GM21360 (cell line): ENCODE results near the gene COG7.
"Not testable (repeated sequence)": the region's sequence is repeated elsewhere in the genome, so short reads cannot be mapped to it uniquely, and the experiment has no call there.

Experiments
- ATAC-seq: cut with Tn5 transposase; IDR thresholded peaks from one replicate; pipeline ENCODE4 v1.9.1; 2021; ENCODE audit warnings: mild to moderate bottlenecking, moderate library complexity; ENCODE audit not compliant: unreplicated experiment

Gene COG7

DNA sequence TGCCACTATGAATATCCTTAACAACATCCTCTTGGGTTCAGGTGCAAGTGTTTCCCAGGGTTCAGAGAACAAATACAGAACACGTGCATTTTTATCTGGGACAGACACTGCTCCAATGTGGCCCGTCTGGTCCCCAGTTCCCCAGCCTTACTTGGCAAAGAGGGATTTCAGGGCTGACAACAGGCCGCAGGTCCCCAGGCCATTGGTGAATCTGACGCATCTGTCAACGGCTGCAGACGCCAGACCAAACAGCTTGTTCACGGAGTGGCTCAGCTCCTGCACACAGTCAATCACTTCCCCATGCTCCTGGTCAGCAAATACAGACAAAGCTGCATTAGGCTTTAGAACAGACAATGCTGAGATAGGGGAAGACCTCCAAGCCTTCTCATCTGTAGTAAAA lies 36.2 kb downstream of the COG7 start:
- ATAC-seq = no peak

DNA sequence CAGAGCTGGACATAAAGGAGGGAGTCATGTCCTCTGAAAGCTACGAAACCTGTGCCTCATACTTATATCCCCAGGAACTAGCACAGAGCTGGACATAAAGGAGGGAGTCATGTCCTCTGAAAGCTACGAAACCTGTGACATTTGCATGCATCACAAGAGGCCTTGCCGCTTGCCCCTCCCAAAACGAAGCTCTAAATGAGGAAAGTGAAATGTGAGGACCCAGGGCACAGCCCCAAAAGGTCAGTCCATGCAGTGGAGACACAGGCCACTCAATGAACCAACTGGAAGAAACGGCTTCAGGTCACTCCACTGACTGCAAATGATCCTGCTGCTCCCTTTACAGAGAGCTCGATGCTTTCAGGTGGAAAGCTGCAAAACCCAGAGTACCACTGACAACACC lies 38.3 kb downstream of the COG7 start:
- no peak for ATAC-seq

DNA sequence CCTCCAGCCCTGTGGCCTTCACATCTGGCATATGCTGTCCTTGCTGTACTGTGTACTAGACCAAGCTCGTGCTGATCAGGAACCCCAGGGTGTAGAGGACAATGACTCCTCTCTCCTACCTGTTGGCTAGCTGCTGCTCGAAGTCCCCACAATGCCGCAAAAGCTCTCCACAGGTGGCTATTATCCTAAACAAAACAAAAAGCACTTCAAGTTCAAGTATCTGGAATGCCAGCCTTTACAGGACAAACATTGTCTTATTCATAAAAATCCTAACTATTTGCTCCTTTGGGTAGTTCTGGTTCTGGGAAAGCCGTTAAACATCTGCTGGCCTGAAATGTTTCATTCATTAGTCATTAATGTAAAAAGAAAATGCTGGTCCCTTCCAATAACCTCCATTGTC lies 42.8 kb downstream of the COG7 start:
- ATAC-seq = no peak

DNA sequence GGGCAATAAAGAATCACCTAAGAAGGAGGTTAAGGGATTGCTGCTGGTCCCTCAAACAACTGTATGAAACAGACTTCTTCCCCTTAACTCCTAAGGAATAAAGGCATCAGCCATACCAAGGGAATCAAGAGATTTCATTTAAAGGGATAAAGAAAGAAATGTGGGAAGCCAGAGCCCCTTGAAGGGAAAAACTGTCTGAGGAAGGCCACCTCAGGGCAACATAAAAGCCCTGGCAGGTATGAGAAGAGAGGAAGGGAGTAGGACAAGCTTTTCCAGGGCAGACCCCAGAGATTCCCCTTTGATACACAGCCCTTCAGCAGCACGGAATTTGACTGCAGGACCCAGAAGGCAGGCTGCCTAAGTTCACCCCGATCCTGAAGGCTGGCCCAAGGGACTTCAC lies 43.5 kb downstream of the COG7 start:
- ATAC-seq = no peak

DNA sequence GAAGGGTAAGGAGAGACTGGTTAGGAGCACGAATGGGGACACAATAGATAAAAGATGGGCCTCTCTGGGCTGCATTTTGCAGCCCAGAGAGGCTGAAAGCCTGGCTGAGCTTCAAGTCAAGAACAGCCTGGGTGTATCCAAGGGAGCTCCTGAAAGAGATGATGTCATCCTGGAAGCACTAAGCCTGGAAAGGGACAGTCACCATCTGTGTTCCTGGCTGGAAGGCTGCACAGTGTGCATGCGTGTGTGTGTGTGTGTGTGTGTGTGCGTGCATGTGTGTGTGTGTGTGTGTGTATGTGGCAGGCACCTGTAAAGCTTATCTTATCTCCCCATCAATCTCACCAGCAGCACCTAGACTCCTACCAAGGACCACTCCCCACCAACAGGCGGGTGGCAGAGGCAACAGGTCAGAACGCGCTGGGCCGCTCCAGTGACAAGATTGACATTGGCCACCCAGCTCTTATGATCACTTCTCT lies 44.1 kb downstream of the COG7 start:
- no peak for ATAC-seq

DNA sequence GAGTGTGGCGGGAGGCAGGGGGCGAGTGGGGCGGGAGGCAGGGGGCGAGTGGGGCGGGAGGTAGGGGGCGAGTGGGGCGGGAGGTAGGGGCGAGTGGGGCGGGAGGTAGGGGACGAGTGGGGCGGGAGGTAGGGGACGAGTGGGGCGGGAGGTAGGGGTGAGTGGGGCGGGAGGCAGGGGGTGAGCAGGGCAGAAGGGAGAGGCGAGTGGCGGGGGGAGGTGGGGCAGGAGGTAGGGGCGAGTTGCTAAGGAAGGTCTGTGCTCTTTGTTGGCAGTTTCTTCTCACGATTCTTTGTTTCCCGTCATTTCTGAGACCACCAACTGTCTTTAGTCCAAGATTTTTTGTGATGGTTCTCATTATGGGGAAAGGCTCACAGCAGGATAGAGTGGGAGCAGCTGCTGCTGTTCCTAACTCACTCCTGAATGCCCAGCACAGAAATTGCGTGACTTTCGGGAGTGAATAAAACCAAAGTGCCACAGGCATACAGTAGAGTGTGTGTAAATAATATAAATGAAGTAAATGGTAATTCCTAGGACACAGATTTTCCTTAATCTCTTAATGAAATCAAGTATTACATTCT lies 44.7 kb downstream of the COG7 start:
- ATAC-seq = no peak

DNA sequence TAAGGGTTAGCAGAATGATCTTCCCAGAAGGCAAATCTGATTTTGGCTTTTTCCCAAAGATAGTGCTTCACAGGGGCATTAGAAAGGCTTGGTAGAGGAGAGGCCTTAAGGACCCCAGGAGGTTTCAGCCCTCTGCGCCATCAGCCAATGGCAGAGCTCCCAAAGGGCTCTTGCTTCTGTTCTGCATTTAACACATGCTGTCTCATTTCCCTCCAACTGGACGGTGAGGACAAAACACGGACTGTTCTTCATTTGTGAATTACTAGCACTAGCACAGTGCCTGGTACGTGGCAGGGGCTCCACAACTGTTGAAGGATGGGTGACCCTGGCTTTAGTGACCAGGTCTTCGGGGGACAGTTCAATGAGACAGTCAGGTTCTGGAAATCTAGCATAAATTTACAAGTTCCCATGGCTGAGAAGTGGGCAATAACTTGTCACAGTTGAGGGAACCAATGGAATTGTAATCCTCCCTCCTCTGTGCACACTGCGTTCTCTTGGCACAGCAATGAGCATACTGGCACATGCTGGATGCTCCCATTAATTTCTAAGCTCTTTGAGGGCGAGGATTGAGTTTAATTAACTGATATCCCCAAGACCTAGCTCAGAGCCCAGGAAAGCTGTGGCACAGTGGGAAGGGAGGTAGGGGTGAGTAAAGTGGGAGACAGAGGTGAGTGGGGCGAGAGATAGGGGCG lies 45.4 kb downstream of the COG7 start:
- ATAC-seq = no peak

DNA sequence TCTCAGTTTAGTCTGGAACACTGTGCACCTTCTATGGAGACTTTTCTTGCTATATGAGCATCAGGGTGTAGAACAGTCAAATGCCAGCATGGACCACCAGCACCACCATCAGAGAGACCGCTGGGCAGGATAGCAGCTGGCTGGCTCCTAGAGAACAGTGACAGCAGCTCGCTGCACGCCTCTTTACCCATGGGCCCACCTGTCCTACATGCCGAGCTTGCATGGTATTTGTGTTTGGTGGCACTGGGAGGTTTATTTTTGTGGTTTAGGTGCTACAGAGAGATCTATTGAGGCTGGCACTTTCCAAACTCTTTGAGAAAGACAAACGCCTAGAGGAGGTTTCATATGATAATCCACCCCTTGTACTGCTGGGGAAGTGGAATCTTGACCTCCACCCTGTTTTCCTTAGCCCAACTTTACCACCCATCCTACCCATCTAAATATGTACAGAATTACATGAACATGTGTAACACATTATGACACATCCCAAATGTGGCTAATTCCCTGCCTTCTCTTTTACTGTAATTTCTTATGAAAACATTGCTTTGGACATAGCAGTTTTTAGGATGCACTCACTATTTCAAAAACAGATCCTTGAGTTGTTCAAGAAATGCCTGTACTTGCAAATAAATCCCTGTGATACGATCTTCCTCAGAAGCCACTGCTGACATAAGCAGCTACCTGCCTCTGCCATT lies 46.3 kb downstream of the COG7 start:
- no peak for ATAC-seq

DNA sequence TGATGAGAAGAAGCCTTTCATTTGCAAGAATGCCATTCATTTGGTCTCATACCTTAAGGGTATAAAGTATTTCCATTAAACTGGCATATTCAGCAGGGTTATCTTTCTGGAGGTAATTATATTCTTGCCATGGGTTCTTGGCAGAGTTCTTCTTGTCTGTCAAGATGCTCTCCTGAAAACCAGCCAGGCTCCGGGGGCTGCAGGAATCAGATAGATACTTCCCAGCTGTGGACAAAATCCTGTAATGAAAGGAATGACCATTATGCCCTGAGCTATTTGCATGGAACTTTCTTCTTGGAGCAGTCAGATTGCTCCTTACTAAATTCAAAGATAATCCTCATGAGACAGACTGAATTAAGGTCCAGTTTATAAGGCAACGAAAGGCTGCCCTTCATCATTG lies 47.0 kb downstream of the COG7 start:
- no peak for ATAC-seq

DNA sequence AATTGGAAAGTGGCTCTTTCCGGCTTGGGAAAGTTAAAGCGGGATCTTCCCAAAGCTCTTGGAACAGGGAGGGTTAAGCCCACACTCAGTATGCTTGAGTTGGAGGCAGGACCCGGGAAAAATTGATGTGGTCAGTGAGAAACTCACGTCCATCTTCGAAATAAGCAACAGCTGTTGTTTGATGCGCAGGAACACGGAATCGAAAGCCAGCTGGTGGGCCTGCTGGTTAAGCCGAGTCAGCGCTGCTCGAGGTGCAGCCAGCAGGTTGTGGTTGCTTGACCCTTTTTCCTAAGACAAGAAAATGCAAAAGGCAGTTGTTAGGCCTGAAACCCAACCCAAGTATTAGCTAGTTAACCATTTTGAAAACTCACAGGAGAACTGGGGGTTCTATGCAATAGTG lies 49.4 kb downstream of the COG7 start:
- no peak for ATAC-seq

DNA sequence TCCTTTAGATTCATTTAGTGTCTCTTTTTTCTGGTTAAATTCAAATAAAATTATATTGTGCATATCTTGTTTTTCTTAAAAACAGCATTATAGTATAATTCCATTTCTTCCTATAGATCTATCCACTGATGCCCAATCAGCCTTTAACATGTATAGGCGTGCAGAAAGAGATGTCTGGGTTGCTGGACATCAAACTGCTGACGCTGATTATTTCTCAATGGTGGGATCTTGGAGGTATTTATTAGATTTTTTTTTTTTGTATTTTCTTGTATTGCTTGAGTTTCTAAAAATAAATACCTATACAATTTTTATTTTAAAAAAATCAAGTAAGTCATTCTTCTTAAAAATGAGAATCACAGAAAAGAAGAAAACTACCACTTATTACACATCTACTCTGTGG lies 50.9 kb downstream of the COG7 start:
- ATAC-seq = no peak

DNA sequence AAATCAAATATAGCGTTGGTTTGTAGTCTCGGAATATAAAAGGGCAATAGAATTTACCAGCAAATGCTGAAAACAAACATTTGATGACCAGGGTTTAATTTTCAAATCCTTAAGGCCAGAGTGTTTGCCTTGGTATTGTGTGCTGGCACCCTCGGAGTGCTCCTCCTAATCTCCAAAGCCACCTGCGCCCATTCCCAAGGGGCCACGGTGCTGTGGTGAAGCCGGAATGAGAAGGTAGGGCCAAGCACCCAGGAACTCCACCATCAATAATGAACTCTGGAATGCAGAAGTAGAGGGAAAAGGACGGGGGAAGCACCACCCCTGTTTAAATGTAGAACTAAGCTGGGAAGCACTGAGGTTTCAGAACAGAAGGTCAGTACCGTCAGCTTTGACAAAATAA lies 51.9 kb downstream of the COG7 start:
- no peak for ATAC-seq

DNA sequence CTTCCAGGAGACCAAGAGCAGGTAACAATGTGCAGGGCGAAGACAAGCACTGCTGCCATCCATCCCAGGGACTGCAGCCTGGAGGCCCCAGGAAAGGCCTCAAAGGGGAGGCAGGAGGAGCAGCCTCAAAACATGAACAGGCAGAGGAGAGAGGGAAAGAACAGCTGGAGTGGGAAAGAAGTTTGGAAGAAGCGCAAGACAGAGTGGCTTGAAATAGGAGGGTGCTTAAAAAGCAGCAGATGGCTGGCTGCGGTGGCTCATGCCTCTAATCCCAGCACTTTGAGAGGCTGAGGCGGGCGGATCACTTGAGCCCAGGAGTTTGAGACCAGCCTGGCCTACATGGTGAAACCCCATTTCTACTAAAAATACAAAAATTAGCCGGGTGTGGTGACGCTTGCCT lies 52.5 kb downstream of the COG7 start:
- ATAC-seq = not testable (repeated sequence)

DNA sequence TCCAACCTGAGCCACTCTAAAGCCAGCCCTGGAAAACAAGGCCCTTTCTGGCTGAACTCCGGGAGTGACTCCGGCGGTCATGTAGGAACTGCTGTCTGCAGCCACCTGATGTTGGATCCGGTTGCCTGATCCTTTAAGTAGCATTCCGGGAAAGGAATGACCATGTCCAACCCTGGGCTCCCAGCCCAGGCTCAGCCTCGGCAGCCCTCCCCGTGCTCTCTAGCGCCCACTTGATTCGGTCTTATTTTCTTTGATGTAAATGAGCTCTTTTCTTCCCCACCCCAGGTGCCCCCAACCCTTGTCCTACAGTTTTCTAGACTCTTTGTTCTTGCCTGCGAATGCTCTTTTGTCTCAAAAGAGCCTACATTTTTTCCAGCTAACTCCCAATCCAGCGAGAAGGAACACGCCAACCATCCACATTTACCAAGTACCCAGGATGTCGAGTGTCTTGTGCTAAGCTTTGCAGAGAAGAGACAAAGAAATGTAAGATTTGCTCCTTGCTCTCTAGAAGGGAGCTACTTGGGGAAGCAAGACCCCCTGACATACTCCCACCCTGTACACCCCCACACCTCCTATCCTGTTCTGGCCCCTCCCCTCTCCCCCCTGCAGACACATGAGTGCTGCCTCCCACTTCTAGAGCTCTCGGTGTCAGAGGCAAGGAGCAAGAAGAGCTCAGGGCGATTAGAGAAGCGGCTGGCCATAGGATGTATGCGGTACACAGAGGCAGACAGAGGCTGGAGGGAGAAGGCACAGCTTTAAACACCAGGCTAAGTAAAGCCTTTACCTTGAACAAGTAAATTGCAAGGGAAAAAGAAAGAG lies 53.8 kb downstream of the COG7 start:
- ATAC-seq = no peak

DNA sequence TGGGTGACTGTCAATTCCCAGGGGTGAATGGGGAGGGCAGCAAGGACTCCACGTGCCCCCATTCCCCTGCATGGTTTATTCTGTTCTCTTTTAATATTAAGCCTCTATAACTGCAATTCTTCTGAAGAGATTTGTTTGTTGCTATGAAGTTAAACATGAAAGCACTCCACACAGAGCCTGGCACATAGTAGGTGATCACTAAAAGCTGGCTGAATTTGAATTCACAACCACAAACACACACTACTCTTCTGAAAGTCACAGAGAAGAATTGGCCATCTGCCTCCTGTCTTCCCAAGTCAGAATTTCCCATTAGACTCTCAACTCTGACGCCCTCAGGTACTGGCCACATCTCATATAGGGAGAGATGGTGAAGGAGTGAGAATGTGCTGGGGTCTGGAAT lies 55.5 kb downstream of the COG7 start:
- no peak for ATAC-seq

DNA sequence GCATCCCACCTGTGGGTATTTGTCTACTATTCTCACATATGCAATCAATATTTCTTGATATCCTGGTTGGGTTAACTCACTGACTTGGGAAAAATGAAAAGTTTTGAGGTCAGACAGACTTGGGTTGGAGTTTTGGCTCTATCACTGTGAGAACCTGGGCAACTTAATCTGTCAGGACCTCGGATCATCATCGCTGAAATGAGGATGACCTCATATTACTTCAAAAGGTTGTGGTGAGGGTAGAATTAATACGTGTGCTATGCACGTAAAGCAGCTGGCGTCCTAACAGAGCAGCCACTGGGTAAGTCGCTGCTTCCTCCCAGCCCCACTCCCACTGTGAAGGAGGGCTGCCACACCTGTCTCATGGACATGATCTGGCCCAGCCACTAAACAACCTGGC lies 57.3 kb downstream of the COG7 start:
- ATAC-seq = no peak

DNA sequence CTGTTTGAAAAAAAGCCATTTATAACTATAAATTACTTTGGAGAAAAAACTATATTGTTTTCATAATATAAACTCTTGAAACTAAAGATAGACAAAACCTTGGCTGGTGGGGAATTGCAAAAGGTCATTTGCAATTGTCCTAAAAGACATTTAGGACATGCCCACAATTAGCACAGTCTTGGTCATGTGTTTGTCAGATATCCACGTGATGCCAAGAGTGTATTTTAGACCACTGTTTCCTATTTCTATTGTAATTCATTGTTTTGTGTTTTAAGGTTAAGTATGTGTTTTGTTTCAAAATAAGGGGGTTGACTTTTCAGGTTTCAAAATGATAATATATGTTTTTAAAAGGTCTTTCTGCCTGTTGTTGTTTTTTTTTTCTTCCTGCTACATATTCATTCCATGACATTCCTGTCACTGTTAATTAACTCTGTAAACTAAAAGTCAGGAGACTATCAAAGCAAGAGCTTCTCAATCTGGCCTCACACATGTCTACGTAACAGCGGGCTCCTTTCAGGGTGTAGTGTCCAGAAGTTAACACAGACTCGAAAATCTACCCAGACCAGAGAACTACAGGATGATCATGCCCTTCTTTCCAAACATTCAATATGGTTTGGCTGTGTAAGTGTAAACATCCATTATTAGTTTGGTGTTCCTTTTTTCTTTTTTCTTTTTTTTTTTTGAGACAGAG lies 58.7 kb downstream of the COG7 start:
- no peak for ATAC-seq

DNA sequence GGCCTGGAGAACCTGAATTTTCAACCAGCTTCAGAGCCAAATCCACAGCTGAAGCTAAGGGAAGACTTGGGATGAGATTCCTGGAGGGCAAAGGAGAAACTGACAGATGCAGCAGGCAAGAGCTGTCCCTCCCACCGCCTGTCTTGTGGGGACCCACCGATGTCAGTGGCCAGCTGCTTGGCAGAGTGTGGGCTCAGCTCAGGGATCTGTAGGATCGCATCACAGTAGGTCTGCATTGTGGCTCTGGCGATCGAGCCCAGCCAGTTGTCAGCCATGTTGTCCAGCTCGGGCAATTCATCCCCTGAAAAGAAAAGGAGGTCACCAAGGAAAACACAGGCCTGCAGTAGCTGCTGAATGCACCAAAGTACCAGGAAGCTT lies 60.8 kb downstream of the COG7 start:
- ATAC-seq = no peak

DNA sequence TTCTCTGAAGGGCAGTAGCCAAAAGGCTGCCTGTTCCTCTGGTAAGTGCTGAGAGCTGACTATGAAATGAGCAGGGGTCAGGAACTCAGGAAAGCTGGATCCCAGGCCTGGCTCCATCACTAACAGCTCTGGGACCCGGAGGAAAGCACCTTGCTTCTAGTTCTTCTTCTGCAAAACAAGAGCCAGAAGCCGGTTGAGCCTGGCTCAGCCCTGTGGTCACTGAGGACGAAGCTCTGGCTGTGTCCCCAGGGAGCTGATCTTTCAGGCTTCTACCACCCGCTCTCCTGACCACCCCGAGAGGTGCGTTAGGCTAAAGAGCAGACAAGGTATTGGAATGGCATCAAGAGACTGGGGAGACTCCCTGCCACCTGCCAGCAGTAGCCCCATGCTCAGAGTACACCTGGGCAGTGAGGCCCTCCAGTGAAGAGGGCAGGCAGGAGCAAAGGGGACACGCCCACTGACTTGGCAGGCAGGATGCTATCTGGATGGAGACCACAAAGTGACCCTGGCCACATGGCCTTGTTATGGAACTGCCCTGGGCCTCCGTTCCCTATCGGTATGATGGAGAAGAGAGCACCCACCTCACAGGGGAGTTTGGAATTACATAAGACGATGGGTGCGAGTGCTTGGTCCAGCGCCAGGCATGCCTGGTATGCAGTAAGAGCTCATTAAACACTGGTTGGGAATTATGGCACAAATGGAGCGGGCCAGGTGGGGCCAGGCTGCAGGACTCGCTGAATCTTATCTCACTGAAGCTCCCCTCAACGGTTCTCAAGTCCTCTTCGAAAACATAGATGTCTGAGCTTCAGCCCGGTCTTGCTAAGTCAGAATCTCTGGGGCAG lies 61.4 kb downstream of the COG7 start:
- ATAC-seq = no peak

DNA sequence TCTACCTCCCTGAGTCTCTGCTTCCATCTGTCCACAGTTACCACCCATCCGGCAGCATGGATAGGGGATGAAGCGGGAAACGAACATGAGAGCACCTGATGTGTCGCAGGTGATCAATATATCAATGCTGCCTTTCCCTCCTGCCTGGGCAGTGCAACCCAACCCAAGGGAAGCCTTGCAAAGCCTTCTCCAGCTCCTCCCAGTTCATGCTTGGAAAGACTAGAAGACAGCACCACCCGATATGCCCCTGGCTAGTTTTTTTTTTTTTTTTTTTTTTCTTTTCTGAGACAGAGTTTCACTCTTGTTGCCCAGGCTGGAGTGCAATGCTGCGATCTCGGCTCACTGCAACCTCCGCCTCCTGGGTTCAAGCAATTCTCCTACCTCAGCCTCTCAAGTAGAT lies 63.1 kb downstream of the COG7 start:
- not testable (repeated sequence) for ATAC-seq
